Gastroesophageal sphincter (tissue), 4 donors: Measurements from ENCODE around the gene ZC3HAV1. TPM values are rescaled to one million over a fixed set of nuclear protein-coding genes. Genes with fewer than 3 reads are reported as not detected.

Source experiments
- ATAC-seq: fragments of 150-250 bp; one replicate; pipeline ENCODE4 v1.9.1; 2016; ENCODE audit warnings: mild to moderate bottlenecking, moderate library complexity
- H3K27ac ChIP-seq, 4 donors: fragments of 200-600 bp; sonication (generic) in 3 of 4; 1 replicate in 3 of 4; 2 replicates in 1 of 4; pipeline ENCODE4 v1.5.1; 2016 to 2019
- H3K27me3 ChIP-seq: fragments of 200-600 bp; sonication (generic); one replicate; pipeline ENCODE4 v1.5.1; 2019
- H3K36me3 ChIP-seq, 2 donors: fragments of 200-600 bp; sonication (generic); one replicate each; pipeline ENCODE4 v1.5.1; 2019; ENCODE audit warnings: control low read depth in 1 of 2
- H3K4me1 ChIP-seq, 3 donors: fragments of 200-600 bp; sonication (generic); 1 replicate in 2 of 3; 2 replicates in 1 of 3; pipeline ENCODE4 v1.5.1; 2016 to 2019; ENCODE audit warnings: control low read depth in 2 of 3
- H3K4me3 ChIP-seq, 2 donors: fragments of 200-600 bp; sonication (generic); one replicate each; pipeline ENCODE4 v1.5.1; 2019; ENCODE audit warnings: mild to moderate bottlenecking in 1 of 2, moderate library complexity in 1 of 2
- H3K9me3 ChIP-seq, 3 donors: fragments of 200-600 bp; sonication (generic); one replicate each; pipeline ENCODE4 v1.5.1; 2017 to 2019; ENCODE audit warnings: control low read depth in 2 of 3
- EP300 ChIP-seq: sonication (generic); formaldehyde crosslinking; IDR thresholded peaks from one replicate; pipeline ENCODE4 v1.6.1; 2017; ENCODE audit warnings: antibody characterized with exemption, mild to moderate bottlenecking
- POLR2A ChIP-seq, 2 donors: fragments of 450-650 bp; IDR thresholded peaks; one replicate each; pipeline ENCODE4 v1.6.1; 2017; ENCODE audit warnings: antibody characterized with exemption in 2 of 2, mild to moderate bottlenecking in 2 of 2, moderate library complexity in 1 of 2
- POLR2AphosphoS5 ChIP-seq: sonication (generic); formaldehyde crosslinking; IDR thresholded peaks from one replicate; pipeline ENCODE4 v1.6.1; 2017; ENCODE audit warnings: antibody characterized with exemption
- WGBS, 2 donors: methylation state at CpG; one replicate each; pipeline ENCODE4 v1.1.5; 2018; ENCODE audit warnings: low coverage in 1 of 2; 5-methylcytosine and 5-hydroxymethylcytosine counted together
- total RNA-seq, 4 donors: library from RNA; depleted of rRNA; stranded (reverse); fragments of >200 nt; gene quantifications; one replicate each; pipeline ENCODE4 v1.1.0, GENCODE V29; 2016
- TF ChIP-seq, protein P1 (sequence below), 4 experiments: fragments of 200-600 bp in 2 of 4; fragments of 450-650 bp in 2 of 4; sonication (generic) in 1 of 4; IDR thresholded peaks; one replicate each; pipeline ENCODE4 v1.5.1; 2017 to 2019; ENCODE audit warnings: antibody characterized with exemption in 4 of 4, mild to moderate bottlenecking in 2 of 4, moderate library complexity in 2 of 4

The ZC3HAV1 gene
- 10 to 100 TPM; 21.8 to 30.4 (median 27.2) TPM for total RNA-seq

DNA sequence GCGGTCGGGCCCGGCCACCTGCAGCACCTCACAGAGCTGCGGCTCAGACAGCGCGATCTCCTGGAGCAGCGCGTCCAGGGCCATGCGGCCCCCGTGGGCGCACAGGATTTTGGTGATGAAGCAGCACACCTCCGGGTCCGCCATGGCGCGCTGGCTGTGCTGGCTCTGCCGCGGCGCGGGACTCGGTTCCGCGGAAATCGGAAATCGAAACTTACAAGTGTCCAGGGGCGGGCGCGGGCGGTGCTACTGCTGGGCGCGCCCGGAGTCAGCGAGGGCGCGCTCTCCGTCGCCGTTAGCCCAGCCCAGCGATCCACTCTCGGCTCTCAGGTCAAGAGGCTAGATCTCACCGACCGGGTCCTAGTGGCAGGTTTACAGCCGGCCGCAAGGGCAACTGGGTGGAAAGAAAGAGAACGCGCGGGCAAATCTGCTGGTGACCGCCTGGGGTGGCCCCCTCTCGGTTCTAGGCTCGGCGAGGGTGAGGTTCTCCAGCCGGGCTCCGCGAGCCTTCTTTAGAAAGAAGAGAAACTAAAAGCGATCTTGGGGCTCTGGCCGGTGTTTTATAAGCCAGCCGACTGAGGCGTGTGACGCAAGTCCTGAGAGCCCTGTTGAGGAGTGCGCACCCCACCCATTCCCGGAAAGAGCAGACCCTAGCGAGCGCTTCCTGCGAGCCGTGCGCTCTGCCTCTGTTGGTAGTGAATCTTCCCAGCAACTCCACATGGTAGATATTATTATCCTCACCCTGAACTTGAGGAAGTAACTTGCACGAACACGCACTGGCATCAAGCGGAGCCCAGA lies at the start of gene ZC3HAV1:
TSS of gene ZC3HAV1 (minus strand) at position 533 of the 795 bp plus-strand sequence. CDS start at position 144, 389 bp downstream.
- WGBS, 2 donors = 1 to 7% methylated on average over 3 to 15 of the region's 68 CpGs

DNA sequence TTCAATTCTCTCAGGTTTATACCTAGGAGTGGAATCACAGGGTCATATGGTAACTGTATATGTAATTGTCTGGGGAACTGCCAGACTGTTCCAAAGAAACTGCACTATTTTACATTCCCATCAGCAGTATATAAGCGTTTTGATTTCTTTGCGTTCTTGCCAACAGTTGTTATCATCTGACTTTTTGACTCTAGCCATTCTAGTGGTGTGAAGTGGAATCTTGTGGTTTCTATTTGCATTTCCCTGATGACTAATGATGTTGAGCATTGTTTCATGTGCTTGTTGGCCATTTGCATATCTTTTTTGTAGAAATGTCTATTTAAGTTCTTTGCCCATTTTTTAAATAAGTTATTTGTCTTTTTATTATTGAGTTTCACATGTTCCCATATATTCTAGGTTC lies 44.3 kb upstream of the ZC3HAV1 start:
- 60 to 78% methylated on average over 2 of the region's 2 CpGs for WGBS, 2 donors
- Histone ChIP-seq H3K36me3 (peaks cover 0 to 24% of the 10 kb centered on the region in 2 donors), H3K4me1 (no peaks in the 10 kb centered on the region), H3K9me3 (peaks cover 0 to 5% (median 0%) of the 10 kb centered on the region in 3 donors), H3K27ac (no peak overlapping the region), H3K27me3 (no peaks in the 10 kb centered on the region), H3K4me3 (no peak overlapping the region)
- no peak for ATAC-seq
- no peak for TF ChIP-seq POLR2A (IDR thresholded peaks at IDR 0.05)
- TF ChIP-seq, protein P1, sequence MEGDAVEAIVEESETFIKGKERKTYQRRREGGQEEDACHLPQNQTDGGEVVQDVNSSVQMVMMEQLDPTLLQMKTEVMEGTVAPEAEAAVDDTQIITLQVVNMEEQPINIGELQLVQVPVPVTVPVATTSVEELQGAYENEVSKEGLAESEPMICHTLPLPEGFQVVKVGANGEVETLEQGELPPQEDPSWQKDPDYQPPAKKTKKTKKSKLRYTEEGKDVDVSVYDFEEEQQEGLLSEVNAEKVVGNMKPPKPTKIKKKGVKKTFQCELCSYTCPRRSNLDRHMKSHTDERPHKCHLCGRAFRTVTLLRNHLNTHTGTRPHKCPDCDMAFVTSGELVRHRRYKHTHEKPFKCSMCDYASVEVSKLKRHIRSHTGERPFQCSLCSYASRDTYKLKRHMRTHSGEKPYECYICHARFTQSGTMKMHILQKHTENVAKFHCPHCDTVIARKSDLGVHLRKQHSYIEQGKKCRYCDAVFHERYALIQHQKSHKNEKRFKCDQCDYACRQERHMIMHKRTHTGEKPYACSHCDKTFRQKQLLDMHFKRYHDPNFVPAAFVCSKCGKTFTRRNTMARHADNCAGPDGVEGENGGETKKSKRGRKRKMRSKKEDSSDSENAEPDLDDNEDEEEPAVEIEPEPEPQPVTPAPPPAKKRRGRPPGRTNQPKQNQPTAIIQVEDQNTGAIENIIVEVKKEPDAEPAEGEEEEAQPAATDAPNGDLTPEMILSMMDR (IDR thresholded peaks at IDR 0.05) = no peak
- TF ChIP-seq POLR2AphosphoS5 = no peak
- TF ChIP-seq EP300 = no peak

More for the DNA sequence above, at the start of gene ZC3HAV1:
- no peaks in the 10 kb centered on the region for H3K9me3 ChIP-seq
- ATAC-seq = peak; percentile 92
- no peaks in the 10 kb centered on the region for H3K36me3 ChIP-seq
- TF ChIP-seq, protein P1 (IDR thresholded peaks at IDR 0.05) = peak in 3 of 4 experiments; percentile 22 to 30 (median 23)
- TF ChIP-seq EP300 = no peak
- TF ChIP-seq POLR2AphosphoS5 = peak; percentile 80
- TF ChIP-seq POLR2A (IDR thresholded peaks at IDR 0.05) = peak; percentile 48 to 79
- H3K27me3 ChIP-seq = no peaks in the 10 kb centered on the region
- H3K27ac ChIP-seq = peak within 1 kb of the TSS; percentile 79 to 98 (median 96)
- H3K4me3 ChIP-seq = peak within 1 kb of the TSS; percentile 76 to 92
- H3K4me1 ChIP-seq = peaks cover 0 to 37% (median 0%) of the 10 kb centered on the region in 3 donors

DNA sequence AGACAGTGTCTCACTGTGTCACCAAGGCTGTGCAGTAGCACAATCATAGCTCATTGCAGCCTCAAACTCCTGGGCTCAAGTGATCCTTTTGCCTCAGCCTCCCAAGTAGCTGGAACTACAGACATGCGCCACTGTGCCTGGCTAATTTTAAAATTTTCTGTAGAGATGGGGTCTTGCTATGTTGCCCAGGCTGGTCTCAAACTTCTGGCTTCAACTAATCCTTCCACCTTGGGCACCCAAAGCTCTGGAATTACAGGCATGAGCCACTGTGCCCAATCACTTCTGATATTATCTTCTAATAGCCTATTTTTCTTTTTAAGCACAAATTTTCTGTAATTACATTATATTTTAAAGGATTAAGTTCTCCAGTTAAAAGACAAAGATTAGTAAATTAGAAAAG lies 42.6 kb upstream of the ZC3HAV1 start:
- no peak overlapping the region for H3K4me3 ChIP-seq
- no peaks in the 10 kb centered on the region for H3K4me1 ChIP-seq
- H3K36me3 ChIP-seq = peaks cover 0 to 37% of the 10 kb centered on the region in 2 donors
- 100% methylated on average over 1 of the region's 1 CpG for WGBS, 2 donors
- TF ChIP-seq POLR2A (IDR thresholded peaks at IDR 0.05) (no peak), EP300 (no peak), POLR2AphosphoS5 (no peak)
- TF ChIP-seq, protein P1 (IDR thresholded peaks at IDR 0.05) = no peak
- no peak overlapping the region for H3K27ac ChIP-seq
- no peaks in the 10 kb centered on the region for H3K27me3 ChIP-seq
- no peaks in the 10 kb centered on the region for H3K9me3 ChIP-seq
- no peak for ATAC-seq

DNA sequence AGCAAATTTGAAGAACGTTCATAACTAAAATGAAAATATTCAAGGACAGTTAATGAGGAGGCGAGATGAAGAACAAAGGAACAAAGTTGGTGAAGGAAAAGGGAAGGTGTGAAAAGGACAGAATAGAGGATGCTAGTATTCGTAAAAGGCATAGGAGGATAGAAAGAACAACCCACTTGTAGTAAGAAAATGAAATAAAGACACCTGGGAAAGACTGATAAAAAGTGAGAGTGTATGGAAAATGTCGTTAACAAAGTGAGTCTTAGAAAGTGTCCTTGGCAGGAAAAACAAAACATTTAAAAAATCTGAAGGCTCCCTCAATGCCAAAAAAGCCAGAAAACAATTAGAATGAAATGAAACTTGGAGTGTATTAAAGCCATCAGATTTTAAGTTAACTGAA lies 29.6 kb upstream of the ZC3HAV1 start:
- H3K27ac ChIP-seq = no peak overlapping the region
- peaks cover 0 to 42% of the 10 kb centered on the region in 2 donors for H3K36me3 ChIP-seq
- 90 to 94% methylated on average over 1 to 3 of the region's 4 CpGs for WGBS, 2 donors
- no peaks in the 10 kb centered on the region for H3K9me3 ChIP-seq
- H3K27me3 ChIP-seq = no peaks in the 10 kb centered on the region
- H3K4me3 ChIP-seq = no peak overlapping the region
- TF ChIP-seq EP300 (no peak), POLR2A (IDR thresholded peaks at IDR 0.05) (no peak), POLR2AphosphoS5 (no peak)
- TF ChIP-seq, protein P1 (IDR thresholded peaks at IDR 0.05) = no peak
- H3K4me1 ChIP-seq = peaks cover 0 to 8% (median 4%) of the 10 kb centered on the region in 3 donors
- no peak for ATAC-seq
